ENCODE measurements around the gene ST3GAL5. TPM values are rescaled to one million over a fixed set of nuclear protein-coding genes. Genes with fewer than 3 reads are reported as not detected.

The ST3GAL5 gene
- total and polyA plus RNA-seq, 2 experiments from 2014 or later, result 3.2 to 7.9 TPM

GRCh38 chr2:85922199-85922598, 33.4 kb upstream of the ST3GAL5 start:
- no peak for DNase-seq (ENCODE audit: low spot score)
- H3K27ac Mint-ChIP-seq, result no peak overlapping the region
- H2AFZ ChIP-seq, result peak overlapping the region; percentile 89

DNA sequence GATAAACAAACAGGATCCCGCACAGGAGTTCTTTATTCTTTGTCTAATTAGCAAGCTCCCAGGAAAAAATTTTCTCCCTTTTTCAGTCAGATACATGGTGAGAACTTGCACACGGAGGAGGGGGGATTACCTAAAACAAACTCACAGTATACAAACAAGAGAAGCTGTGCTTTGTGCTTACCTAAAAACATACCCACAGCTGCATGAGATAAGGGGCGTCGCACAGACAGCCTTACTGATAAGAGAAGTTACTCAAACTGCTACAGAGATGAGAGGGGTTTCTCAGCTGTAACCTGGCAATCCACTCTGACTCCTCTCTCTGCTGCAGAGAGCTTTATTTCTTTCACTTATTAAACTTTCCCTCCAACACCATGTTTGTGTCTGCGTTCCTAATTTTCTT, 32.9 kb upstream of the ST3GAL5 start:
- no peak for DNase-seq (ENCODE audit: low spot score)
- no peaks in the 10 kb centered on the region for H3K36me3 Mint-ChIP-seq (ENCODE audit: low read depth)

More at GRCh38 chr2:85922199-85922598, 33.4 kb upstream of the ST3GAL5 start:
- no peak for ATAC-seq
- H3K36me3 Mint-ChIP-seq (ENCODE audit: low read depth), result no peaks in the 10 kb centered on the region
- H3K4me3 Mint-ChIP-seq, result no peak overlapping the region
- no peaks in the 10 kb centered on the region for H3K4me1 Mint-ChIP-seq
- peaks cover 2% of the 10 kb centered on the region; the same call in 1 of the 3 replicates for H3K9me3 Mint-ChIP-seq
- TF ChIP-seq EZH2phosphoT487 (IDR thresholded peaks at IDR 0.05; ENCODE audit: unreplicated experiment) (no peak), EZH2 (IDR thresholded peaks at IDR 0.05; ENCODE audit: low read depth, unreplicated experiment) (no peak), ETS1 (IDR thresholded peaks at IDR 0.05) (no peak), POLR2AphosphoS5 (IDR thresholded peaks at IDR 0.05; ENCODE audit: low read depth) (no peak), NANOG (IDR thresholded peaks at IDR 0.05; ENCODE audit: borderline replicate concordance) (no peak)
- Histone ChIP-seq H3K4me2 (no peak overlapping the region), H3K36me3 (ENCODE audit: insufficient read depth) (no peaks in the 10 kb centered on the region), H3K27me3 (ENCODE audit: insufficient read depth) (no peaks in the 10 kb centered on the region), H3K4me3 (no peak overlapping the region), H3K27ac (ENCODE audit: low read depth) (no peak overlapping the region), H3K79me2 (replicated peaks; ENCODE audit: insufficient read depth) (no peaks in the 10 kb centered on the region), H3F3A (replicated peaks; ENCODE audit: low read depth) (no peaks in the 10 kb centered on the region), H4K20me1 (replicated peaks; ENCODE audit: insufficient read depth) (no peaks in the 10 kb centered on the region), H3K9me2 (ENCODE audit: insufficient read depth) (no peaks in the 10 kb centered on the region), H3K4me1 (ENCODE audit: insufficient read depth) (no peaks in the 10 kb centered on the region)
- peaks cover 2% of the 10 kb centered on the region for H3K27me3 Mint-ChIP-seq (ENCODE audit: insufficient read depth, low read depth, poor library complexity)

GRCh38 chr2:85920810-85921545, 32.2 kb upstream of the ST3GAL5 start:
- Histone ChIP-seq H3F3A (replicated peaks; ENCODE audit: low read depth) (no peaks in the 10 kb centered on the region), H4K20me1 (replicated peaks; ENCODE audit: insufficient read depth) (no peaks in the 10 kb centered on the region), H3K27me3 (ENCODE audit: insufficient read depth) (no peaks in the 10 kb centered on the region), H3K79me2 (replicated peaks; ENCODE audit: insufficient read depth) (no peaks in the 10 kb centered on the region), H3K27ac (ENCODE audit: low read depth) (no peak overlapping the region), H3K4me3 (no peak overlapping the region), H3K4me1 (ENCODE audit: insufficient read depth) (no peaks in the 10 kb centered on the region), H3K4me2 (no peak overlapping the region), H2AFZ (peak overlapping the region; percentile 89; the same call in 1 of the 2 replicates), H3K36me3 (ENCODE audit: insufficient read depth) (no peaks in the 10 kb centered on the region), H3K9me2 (ENCODE audit: insufficient read depth) (no peaks in the 10 kb centered on the region)
- H3K27ac Mint-ChIP-seq, result no peak overlapping the region
- no peaks in the 10 kb centered on the region for H3K36me3 Mint-ChIP-seq (ENCODE audit: low read depth)
- H3K4me1 Mint-ChIP-seq, result no peaks in the 10 kb centered on the region
- H3K27me3 Mint-ChIP-seq (ENCODE audit: insufficient read depth, low read depth, poor library complexity), result peaks cover 2% of the 10 kb centered on the region
- H3K9me3 Mint-ChIP-seq, result peaks cover 2% of the 10 kb centered on the region; the same call in 1 of the 3 replicates
- no peak overlapping the region for H3K4me3 Mint-ChIP-seq
- ATAC-seq (peak; percentile 47), DNase-seq (ENCODE audit: low spot score) (no peak)
- TF ChIP-seq POLR2AphosphoS5 (IDR thresholded peaks at IDR 0.05; ENCODE audit: low read depth) (no peak), CTCF (conservative IDR thresholded peaks at IDR 0.05; ENCODE audit: low read depth in 2 of 2) (no peak)

More for the DNA sequence above, 32.9 kb upstream of the ST3GAL5 start:
- H3K4me1 ChIP-seq (ENCODE audit: insufficient read depth), result no peaks in the 10 kb centered on the region
- no peaks in the 10 kb centered on the region for H3K79me2 ChIP-seq (replicated peaks; ENCODE audit: insufficient read depth)
- no peak overlapping the region for H3K27ac Mint-ChIP-seq
- H2AFZ ChIP-seq, result peak overlapping the region; percentile 89
- no peaks in the 10 kb centered on the region for H3K27me3 ChIP-seq (ENCODE audit: insufficient read depth)
- no peaks in the 10 kb centered on the region for H3K36me3 ChIP-seq (ENCODE audit: insufficient read depth)
- H3K4me3 Mint-ChIP-seq, result no peak overlapping the region
- H3K4me3 ChIP-seq, result no peak overlapping the region
- no peak overlapping the region for H3K27ac ChIP-seq (ENCODE audit: low read depth)
- peaks cover 2% of the 10 kb centered on the region; the same call in 1 of the 3 replicates for H3K9me3 Mint-ChIP-seq
- TF ChIP-seq NANOG (IDR thresholded peaks at IDR 0.05; ENCODE audit: borderline replicate concordance), result no peak
- H3K27me3 Mint-ChIP-seq (ENCODE audit: insufficient read depth, low read depth, poor library complexity), result peaks cover 2% of the 10 kb centered on the region
- ATAC-seq, result no peak
- no peaks in the 10 kb centered on the region for H3K4me1 Mint-ChIP-seq
- H3K9me2 ChIP-seq (ENCODE audit: insufficient read depth), result no peaks in the 10 kb centered on the region
- H4K20me1 ChIP-seq (replicated peaks; ENCODE audit: insufficient read depth), result no peaks in the 10 kb centered on the region
- no peaks in the 10 kb centered on the region for H3F3A ChIP-seq (replicated peaks; ENCODE audit: low read depth)
- H3K4me2 ChIP-seq, result no peak overlapping the region

All from GM23338 (cell line).